T47D (cell line): ENCODE measurements around the gene PRR15L.

Source experiments
- DNase-seq, 2 experiments: peaks; one replicate each; pipeline versions ENCODE4 v3.0.0 to v3.0.0-alpha.2; 2011 to 2012; ENCODE audit warnings: low read depth in 1 of 2, low spot score in 1 of 2
- JUND ChIP-seq: IDR thresholded peaks from 2 replicates; pipeline ENCODE4 v1.6.1; 2012; ENCODE audit warnings: low read depth
- in situ Hi-C: cut with HindIII; loops from 2 replicates; pipeline ENCODE4 v1.10.0; 2016; ENCODE audit warnings: low sequenced_read_pairs, low pct_unique_long_range_greater_than_20kb

PRR15L gene

GRCh38 chr17:47967607-47968252, 10.0 kb upstream of the PRR15L start:
- DNase-seq: no peak
- in situ Hi-C loops: no loop called here
- no peak for TF ChIP-seq JUND

GRCh38 chr17:47966079-47966519, 8.4 kb upstream of the PRR15L start:
- in situ Hi-C loops: no loop called here
- no peak for DNase-seq
- no peak for TF ChIP-seq JUND

GRCh38 chr17:47964856-47965255, 7.2 kb upstream of the PRR15L start:
- no peak for TF ChIP-seq JUND
- in situ Hi-C loops: no loop called here
- no peak for DNase-seq

GRCh38 chr17:47962901-47963300, 5.2 kb upstream of the PRR15L start:
- no peak for DNase-seq
- in situ Hi-C loops: no loop called here
- TF ChIP-seq JUND: no peak

GRCh38 chr17:47961406-47961805, 3.7 kb upstream of the PRR15L start:
- no peak for DNase-seq
- no peak for TF ChIP-seq JUND

GRCh38 chr17:47959825-47960655, 2.4 kb upstream of the PRR15L start:
- in situ Hi-C loops: no loop called here
- no peak for DNase-seq
- TF ChIP-seq JUND: no peak

More at GRCh38 chr17:47961406-47961805, 3.7 kb upstream of the PRR15L start:
- in situ Hi-C loops: no loop called here

GRCh38 chr17:47956791-47957590, 692 bp downstream of the PRR15L start:
- in situ Hi-C loops: no loop called here
- DNase-seq: peak in 1 of 2 experiments; percentile 73
- TF ChIP-seq JUND: no peak

- in situ Hi-C loops: no loop called here
- DNase-seq: peak; percentile 40 to 86
Observed at GRCh38 chr17:47955497-47956461, 1.9 kb downstream of the PRR15L start.

GRCh38 chr17:47953909-47954308, 3.8 kb downstream of the PRR15L start:
- DNase-seq: no peak
- in situ Hi-C loops: no loop called here
- no peak for TF ChIP-seq JUND

More at GRCh38 chr17:47955497-47956461, 1.9 kb downstream of the PRR15L start:
- no peak for TF ChIP-seq JUND

- in situ Hi-C loops: no loop called here
- DNase-seq: peak in 1 of 2 experiments; percentile 75
- no peak for TF ChIP-seq JUND
Observed at GRCh38 chr17:47952171-47953021, 5.3 kb downstream of the PRR15L start.

GRCh38 chr17:47950448-47950847, 7.2 kb downstream of the PRR15L start:
- no peak for TF ChIP-seq JUND
- in situ Hi-C loops: no loop called here
- DNase-seq: no peak
